ENCODE measurements around the gene WDFY4.

GRCh38 chr10:48658975-48659269, 25.8 kb upstream of the WDFY4 start:
- TF ChIP-seq CTCF (conservative IDR thresholded peaks at IDR 0.05) (no peak), ZFX (IDR thresholded peaks at IDR 0.05) (no peak)

Data from C4-2B (cell line).